Astrocyte (in vitro differentiated cells and primary cell): ENCODE measurements around the gene KIAA0825. TPM values are rescaled to one million over a fixed set of nuclear protein-coding genes. Genes with fewer than 3 reads are reported as not detected.

Source experiments
- DNase-seq: peaks from one replicate; pipeline ENCODE4 v3.0.0-alpha.2; 2010; ENCODE audit warnings: low read depth
- FAIRE-seq: peaks from 2 replicates; lab custom pipeline; 2011; peaks lifted over from hg19 to GRCh38; lab: Jason Lieb, UNC
- H2AFZ ChIP-seq: 2 replicates; pipeline ENCODE4 v1.6.0; 2012; ENCODE audit warnings: low read depth, low read length, inconsistent platforms
- H3K27ac ChIP-seq: 2 replicates; pipeline ENCODE4 v1.5.1; 2011; ENCODE audit warnings: low read depth, low read length, inconsistent platforms
- H3K27me3 ChIP-seq: 2 replicates; pipeline ENCODE4 v1.6.0; 2011; ENCODE audit warnings: low read length, inconsistent platforms; ENCODE audit not compliant: insufficient read depth
- H3K36me3 ChIP-seq: 2 replicates; pipeline ENCODE4 v1.5.1; 2011; ENCODE audit warnings: low read length, inconsistent platforms; ENCODE audit not compliant: insufficient read depth
- H3K4me1 ChIP-seq: 2 replicates; pipeline ENCODE4 v1.5.1; 2011; ENCODE audit warnings: low read length, inconsistent platforms; ENCODE audit not compliant: insufficient read depth
- H3K4me2 ChIP-seq: 2 replicates; pipeline ENCODE4 v1.6.0; 2012; ENCODE audit warnings: low read length, inconsistent platforms
- H3K4me3 ChIP-seq: 2 replicates; pipeline ENCODE4 v1.5.1; 2011; ENCODE audit warnings: low read depth, mild to moderate bottlenecking, low read length, inconsistent platforms; ENCODE audit not compliant: insufficient read depth
- H3K79me2 ChIP-seq: 2 replicates; pipeline ENCODE4 v1.6.0; 2012; ENCODE audit warnings: mild to moderate bottlenecking, low read length, inconsistent platforms; ENCODE audit not compliant: insufficient read depth
- H3K9ac ChIP-seq: 2 replicates; pipeline ENCODE4 v1.6.0; 2012; ENCODE audit warnings: mild to moderate bottlenecking, low read length, inconsistent platforms
- H3K9me3 ChIP-seq: 2 replicates; pipeline ENCODE4 v1.5.1; 2012; ENCODE audit warnings: low read depth, mild to moderate bottlenecking, low read length, inconsistent platforms; ENCODE audit not compliant: insufficient read depth
- H4K20me1 ChIP-seq: 2 replicates; pipeline ENCODE4 v1.6.0; 2012; ENCODE audit warnings: low read length, inconsistent platforms; ENCODE audit not compliant: insufficient read depth
- H3K27ac Mint-ChIP-seq: one replicate; pipeline ENCODE4 v1.8.0; 2021; ENCODE audit warnings: mild to moderate bottlenecking, mixed read lengths; ENCODE audit not compliant: unreplicated experiment
- H3K27me3 Mint-ChIP-seq: one replicate; pipeline ENCODE4 v1.8.0; 2021; ENCODE audit warnings: low read depth, mixed read lengths; ENCODE audit not compliant: unreplicated experiment
- H3K36me3 Mint-ChIP-seq: one replicate; pipeline ENCODE4 v1.8.0; 2021; ENCODE audit warnings: low read depth, mixed read lengths; ENCODE audit not compliant: unreplicated experiment
- H3K4me1 Mint-ChIP-seq: one replicate; pipeline ENCODE4 v1.8.0; 2021; ENCODE audit warnings: low read depth, mixed read lengths; ENCODE audit not compliant: unreplicated experiment
- H3K4me3 Mint-ChIP-seq: one replicate; pipeline ENCODE4 v1.8.0; 2021; ENCODE audit warnings: mild to moderate bottlenecking, moderate library complexity, mixed read lengths; ENCODE audit not compliant: unreplicated experiment
- H3K9me3 Mint-ChIP-seq: one replicate; pipeline ENCODE4 v1.8.0; 2021; ENCODE audit warnings: mild to moderate bottlenecking, mixed read lengths; ENCODE audit not compliant: unreplicated experiment
- EZH2 ChIP-seq: IDR thresholded peaks from 2 replicates; pipeline ENCODE4 v1.6.1; 2012; ENCODE audit warnings: mild to moderate bottlenecking, low read length, inconsistent platforms; ENCODE audit not compliant: insufficient read depth
- total RNA-seq: library from RNA; stranded (reverse); gene quantifications from 2 replicates; pipeline ENCODE4 v1.2.1, GENCODE V29; 2021
- TF ChIP-seq, protein P1 (sequence below): IDR thresholded peaks from 2 replicates; pipeline ENCODE4 v1.5.1; 2011; ENCODE audit warnings: low read depth, mild to moderate bottlenecking, inconsistent platforms, low read length, moderate library complexity; ENCODE audit not compliant: insufficient read depth

Gene KIAA0825
- total RNA-seq, 1 donor from 2014 or later: 2.5 TPM

- H3K9me3 Mint-ChIP-seq: peaks cover 1% of the 10 kb centered on the region
- H3K4me3 ChIP-seq: no peak overlapping the region
- DNase-seq (no peak), FAIRE-seq (no peak)
- H3K27ac ChIP-seq: no peak overlapping the region
- no peaks in the 10 kb centered on the region for H4K20me1 ChIP-seq
- H3K36me3 ChIP-seq: no peaks in the 10 kb centered on the region
- H3K27me3 Mint-ChIP-seq: no peaks in the 10 kb centered on the region
- no peak overlapping the region for H3K4me2 ChIP-seq
- TF ChIP-seq, protein P1, sequence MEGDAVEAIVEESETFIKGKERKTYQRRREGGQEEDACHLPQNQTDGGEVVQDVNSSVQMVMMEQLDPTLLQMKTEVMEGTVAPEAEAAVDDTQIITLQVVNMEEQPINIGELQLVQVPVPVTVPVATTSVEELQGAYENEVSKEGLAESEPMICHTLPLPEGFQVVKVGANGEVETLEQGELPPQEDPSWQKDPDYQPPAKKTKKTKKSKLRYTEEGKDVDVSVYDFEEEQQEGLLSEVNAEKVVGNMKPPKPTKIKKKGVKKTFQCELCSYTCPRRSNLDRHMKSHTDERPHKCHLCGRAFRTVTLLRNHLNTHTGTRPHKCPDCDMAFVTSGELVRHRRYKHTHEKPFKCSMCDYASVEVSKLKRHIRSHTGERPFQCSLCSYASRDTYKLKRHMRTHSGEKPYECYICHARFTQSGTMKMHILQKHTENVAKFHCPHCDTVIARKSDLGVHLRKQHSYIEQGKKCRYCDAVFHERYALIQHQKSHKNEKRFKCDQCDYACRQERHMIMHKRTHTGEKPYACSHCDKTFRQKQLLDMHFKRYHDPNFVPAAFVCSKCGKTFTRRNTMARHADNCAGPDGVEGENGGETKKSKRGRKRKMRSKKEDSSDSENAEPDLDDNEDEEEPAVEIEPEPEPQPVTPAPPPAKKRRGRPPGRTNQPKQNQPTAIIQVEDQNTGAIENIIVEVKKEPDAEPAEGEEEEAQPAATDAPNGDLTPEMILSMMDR: no peak
- TF ChIP-seq EZH2: no peak
- no peaks in the 10 kb centered on the region for H3K36me3 Mint-ChIP-seq
- no peak overlapping the region for H3K9ac ChIP-seq
- H3K9me3 ChIP-seq: no peaks in the 10 kb centered on the region
- H3K4me3 Mint-ChIP-seq: no peak overlapping the region
- no peaks in the 10 kb centered on the region for H3K27me3 ChIP-seq
- H3K4me1 Mint-ChIP-seq: no peaks in the 10 kb centered on the region
- H2AFZ ChIP-seq: no peak overlapping the region
- no peak overlapping the region for H3K27ac Mint-ChIP-seq
- no peaks in the 10 kb centered on the region for H3K4me1 ChIP-seq
- no peaks in the 10 kb centered on the region for H3K79me2 ChIP-seq
Observed at GRCh38 chr5:94498199-94498598, 120.2 kb downstream of the KIAA0825 start.

GRCh38 chr5:94485067-94485466 lies 133.3 kb downstream of the KIAA0825 start:
- Histone ChIP-seq H4K20me1 (no peaks in the 10 kb centered on the region), H3K27ac (no peak overlapping the region), H3K4me3 (no peak overlapping the region), H3K79me2 (no peaks in the 10 kb centered on the region), H3K27me3 (no peaks in the 10 kb centered on the region), H3K4me2 (no peak overlapping the region), H3K9me3 (no peaks in the 10 kb centered on the region), H3K36me3 (no peaks in the 10 kb centered on the region), H3K9ac (no peak overlapping the region), H3K4me1 (no peaks in the 10 kb centered on the region), H2AFZ (no peak overlapping the region)
- Mint-ChIP-seq H3K27me3 (no peaks in the 10 kb centered on the region), H3K27ac (no peak overlapping the region), H3K4me3 (no peak overlapping the region), H3K9me3 (no peaks in the 10 kb centered on the region), H3K4me1 (no peaks in the 10 kb centered on the region), H3K36me3 (no peaks in the 10 kb centered on the region)
- FAIRE-seq (no peak), DNase-seq (no peak)
- no peak for TF ChIP-seq EZH2
- TF ChIP-seq, protein P1: no peak

DNA sequence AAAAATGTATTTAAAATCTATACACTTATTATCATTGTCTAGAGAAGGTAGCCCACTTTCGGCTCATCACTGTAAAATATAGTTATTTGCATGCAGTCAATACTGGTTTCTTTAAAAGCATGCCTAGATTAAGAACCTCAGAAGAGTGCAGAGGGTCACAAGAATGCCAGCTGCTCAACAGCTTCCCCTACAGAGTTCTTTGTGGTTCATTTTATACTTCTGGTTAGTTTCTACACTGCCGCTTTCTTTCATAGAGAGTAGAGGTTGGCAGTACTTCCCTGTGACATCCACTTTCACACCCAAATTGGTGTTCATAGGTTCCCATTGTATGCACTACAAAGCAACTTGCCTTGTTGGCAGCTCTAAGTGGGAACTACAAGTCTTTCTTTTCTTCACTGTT lies 137.3 kb downstream of the KIAA0825 start:
- FAIRE-seq (no peak), DNase-seq (no peak)
- Mint-ChIP-seq H3K36me3 (no peaks in the 10 kb centered on the region), H3K9me3 (no peaks in the 10 kb centered on the region), H3K27ac (no peak overlapping the region), H3K27me3 (no peaks in the 10 kb centered on the region), H3K4me1 (no peaks in the 10 kb centered on the region), H3K4me3 (no peak overlapping the region)
- H3K9me3 ChIP-seq: no peaks in the 10 kb centered on the region
- no peak overlapping the region for H3K4me3 ChIP-seq
- H3K27me3 ChIP-seq: no peaks in the 10 kb centered on the region
- no peak overlapping the region for H2AFZ ChIP-seq
- H3K4me2 ChIP-seq: no peak overlapping the region
- H3K9ac ChIP-seq: no peak overlapping the region
- H3K79me2 ChIP-seq: no peaks in the 10 kb centered on the region
- H4K20me1 ChIP-seq: no peaks in the 10 kb centered on the region
- H3K36me3 ChIP-seq: no peaks in the 10 kb centered on the region
- H3K27ac ChIP-seq: no peak overlapping the region
- H3K4me1 ChIP-seq: no peaks in the 10 kb centered on the region
- TF ChIP-seq, protein P1: no peak
- TF ChIP-seq EZH2: no peak
